ENCODE results near the gene ERF. TPM values are rescaled to one million over a fixed set of nuclear protein-coding genes. Genes with fewer than 3 reads are reported as not detected.

ERF gene
- polyA plus RNA-seq, 1 experiment, result 31.1 TPM

DNA sequence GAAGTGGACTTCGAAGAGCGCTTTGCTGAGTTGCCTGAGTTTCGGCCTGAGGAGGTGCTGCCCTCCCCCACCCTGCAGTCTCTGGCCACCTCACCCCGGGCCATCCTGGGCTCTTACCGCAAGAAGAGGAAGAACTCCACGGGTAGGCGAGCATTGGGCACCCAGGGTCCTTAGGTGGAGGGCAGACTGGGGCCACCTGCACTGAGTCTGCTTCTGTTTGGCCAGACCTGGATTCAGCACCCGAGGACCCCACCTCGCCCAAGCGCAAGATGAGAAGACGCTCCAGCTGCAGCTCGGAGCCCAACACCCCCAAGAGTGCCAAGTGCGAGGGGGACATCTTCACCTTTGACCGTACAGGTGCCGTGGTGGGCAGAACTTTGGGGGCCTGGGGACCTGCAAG is 39.0 kb upstream of the ERF start:
- Histone ChIP-seq H3K27ac (ENCODE audit: low read depth, low read length) (no peak overlapping the region), H3K9me3 (ENCODE audit: control insufficient read depth, insufficient read depth, low read length) (no peaks in the 10 kb centered on the region; the same call in 1 of the 2 replicates), H3K27me3 (ENCODE audit: control insufficient read depth, insufficient read depth, low read length) (no peaks in the 10 kb centered on the region), H3K4me3 (ENCODE audit: low read depth, low read length) (no peak overlapping the region)
- DNase-seq (ENCODE audit: low read depth, low spot score), result no peak
- ChIA-PET CTCF (interaction anchor here (1.0 to 1.6 kb wide), 2 partner anchors 10 to 48 kb away, joined by 3 to 6 read pairs; no protein-coding TSS in a partner anchor), POLR2A (no interaction called here)
- no peak for TF ChIP-seq CTCF (IDR thresholded peaks at IDR 0.05; ENCODE audit: low read depth, low read length)

DNA sequence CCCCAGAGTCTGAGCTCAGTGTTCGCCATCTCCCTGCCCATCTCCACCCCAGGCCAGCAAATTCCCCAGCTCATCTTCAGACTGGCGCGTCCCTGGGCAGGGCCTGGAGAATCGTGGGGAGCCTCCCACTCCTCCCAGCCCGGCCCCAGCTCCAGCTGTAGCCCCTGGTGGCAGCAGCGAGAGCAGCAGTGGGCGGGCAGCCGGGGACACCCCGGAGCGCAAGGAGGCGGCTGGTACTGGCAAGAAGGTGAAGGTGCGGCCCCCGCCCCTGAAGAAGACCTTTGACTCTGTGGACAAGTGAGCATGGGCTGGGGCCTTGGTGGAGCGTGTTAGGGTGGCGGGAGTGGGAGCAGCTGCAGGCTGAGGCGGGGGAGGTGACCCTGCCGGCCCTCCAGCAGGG is 38.6 kb upstream of the ERF start:
- no peaks in the 10 kb centered on the region for H3K27me3 ChIP-seq (ENCODE audit: control insufficient read depth, insufficient read depth, low read length)
- no peak overlapping the region for H3K4me3 ChIP-seq (ENCODE audit: low read depth, low read length)
- TF ChIP-seq CTCF (IDR thresholded peaks at IDR 0.05; ENCODE audit: low read depth, low read length), result peak; percentile 24
- no peaks in the 10 kb centered on the region; the same call in 1 of the 2 replicates for H3K9me3 ChIP-seq (ENCODE audit: control insufficient read depth, insufficient read depth, low read length)
- ChIA-PET CTCF (interaction anchor here (1.0 kb wide), 2 partner anchors 10 to 14 kb away, joined by 3 read pairs; no protein-coding TSS in a partner anchor), POLR2A (no interaction called here)
- no peak for DNase-seq (ENCODE audit: low read depth, low spot score)
- peak overlapping the region; percentile 21 for H3K27ac ChIP-seq (ENCODE audit: low read depth, low read length)

GRCh38 chr19:42292963-42293362 is 38.0 kb upstream of the ERF start:
- TF ChIP-seq CTCF (IDR thresholded peaks at IDR 0.05; ENCODE audit: low read depth, low read length), result no peak
- Histone ChIP-seq H3K27ac (ENCODE audit: low read depth, low read length) (no peak overlapping the region), H3K9me3 (ENCODE audit: control insufficient read depth, insufficient read depth, low read length) (no peaks in the 10 kb centered on the region; the same call in 1 of the 2 replicates), H3K4me3 (ENCODE audit: low read depth, low read length) (no peak overlapping the region), H3K27me3 (ENCODE audit: control insufficient read depth, insufficient read depth, low read length) (no peaks in the 10 kb centered on the region)
- DNase-seq (ENCODE audit: low read depth, low spot score), result no peak
- ChIA-PET POLR2A (no interaction called here), CTCF (interaction anchor here (1.0 kb wide), 1 partner anchor 13 kb away, joined by 3 read pairs; no protein-coding TSS in a partner anchor)

- Histone ChIP-seq H3K4me3 (ENCODE audit: low read depth, low read length) (no peak overlapping the region), H3K27me3 (ENCODE audit: control insufficient read depth, insufficient read depth, low read length) (no peaks in the 10 kb centered on the region), H3K9me3 (ENCODE audit: control insufficient read depth, insufficient read depth, low read length) (no peaks in the 10 kb centered on the region; the same call in 1 of the 2 replicates), H3K27ac (ENCODE audit: low read depth, low read length) (no peak overlapping the region)
- no peak for DNase-seq (ENCODE audit: low read depth, low spot score)
- POLR2A ChIA-PET, result no interaction called here
- no peak for TF ChIP-seq CTCF (IDR thresholded peaks at IDR 0.05; ENCODE audit: low read depth, low read length)
- CTCF ChIA-PET, result interaction anchor here (1.0 kb wide), 1 partner anchor 13 kb away, joined by 3 read pairs; no protein-coding TSS in a partner anchor
Observed at GRCh38 chr19:42292042-42292960, 37.4 kb upstream of the ERF start.

- ChIA-PET CTCF (no interaction called here), POLR2A (no interaction called here)
- no peak for DNase-seq (ENCODE audit: low read depth, low spot score)
- Histone ChIP-seq H3K4me3 (ENCODE audit: low read depth, low read length) (no peak overlapping the region), H3K9me3 (ENCODE audit: control insufficient read depth, insufficient read depth, low read length) (no peaks in the 10 kb centered on the region; the same call in 1 of the 2 replicates), H3K27ac (ENCODE audit: low read depth, low read length) (no peak overlapping the region), H3K27me3 (ENCODE audit: control insufficient read depth, insufficient read depth, low read length) (no peaks in the 10 kb centered on the region)
- TF ChIP-seq CTCF (IDR thresholded peaks at IDR 0.05; ENCODE audit: low read depth, low read length), result no peak
Observed at GRCh38 chr19:42291435-42291810, 36.5 kb upstream of the ERF start.
